GM23338 (cell line): Measurements from ENCODE around the gene MAP3K15. TPM values are rescaled to one million over a fixed set of nuclear protein-coding genes. Genes with fewer than 3 reads are reported as not detected.

ENCODE experiments used
- ATAC-seq: fragments of 200-7000 bp; cut with Tn5 transposase; 3 replicates; pipeline ENCODE4 v1.9.1; 2020
- DNase-seq: peaks from one replicate; pipeline ENCODE4 v3.0.0-alpha.2; 2015; ENCODE audit warnings: low spot score
- H2AFZ ChIP-seq: fragments of 200-600 bp; sonication (generic); 2 replicates; pipeline ENCODE4 v1.8.0; 2016; ENCODE audit warnings: antibody characterized with exemption, mild to moderate bottlenecking, moderate library complexity
- H3F3A ChIP-seq: fragments of 200-600 bp; sonication (generic); replicated peaks from 2 replicates; pipeline ENCODE4 v1.8.0; 2017; ENCODE audit warnings: antibody characterized with exemption, mixed run types, low read depth
- H3K27ac ChIP-seq: fragments of 200-600 bp; sonication (generic); 2 replicates; pipeline ENCODE4 v1.6.1; 2016; ENCODE audit warnings: low read depth
- H3K27me3 ChIP-seq: fragments of 200-600 bp; sonication (generic); 2 replicates; pipeline ENCODE4 v1.8.0; 2016; ENCODE audit warnings: mild to moderate bottlenecking, mixed run types, moderate library complexity; ENCODE audit not compliant: insufficient read depth
- H3K36me3 ChIP-seq: fragments of 200-600 bp; sonication (generic); 2 replicates; pipeline ENCODE4 v1.8.0; 2016; ENCODE audit warnings: mild to moderate bottlenecking; ENCODE audit not compliant: insufficient read depth
- H3K4me1 ChIP-seq: fragments of 200-600 bp; sonication (generic); 2 replicates; pipeline ENCODE4 v1.8.0; 2016; ENCODE audit warnings: mild to moderate bottlenecking, moderate library complexity; ENCODE audit not compliant: insufficient read depth
- H3K4me2 ChIP-seq: fragments of 200-600 bp; sonication (generic); 2 replicates; pipeline ENCODE4 v1.7.1; 2017; ENCODE audit warnings: mixed run types
- H3K4me3 ChIP-seq: fragments of 200-600 bp; sonication (generic); 2 replicates; pipeline ENCODE4 v1.6.1; 2016; ENCODE audit warnings: mixed run types
- H3K79me2 ChIP-seq: fragments of 200-600 bp; sonication (generic); replicated peaks from 2 replicates; pipeline ENCODE4 v1.8.0; 2017; ENCODE audit warnings: mild to moderate bottlenecking; ENCODE audit not compliant: insufficient read depth
- H3K9me2 ChIP-seq: fragments of 200-600 bp; sonication (generic); 2 replicates; pipeline ENCODE4 v1.8.0; 2017; ENCODE audit not compliant: insufficient read depth
- H4K20me1 ChIP-seq: fragments of 200-600 bp; sonication (generic); replicated peaks from 2 replicates; pipeline ENCODE4 v1.8.0; 2017; ENCODE audit warnings: mild to moderate bottlenecking; ENCODE audit not compliant: insufficient read depth
- H3K27ac Mint-ChIP-seq: 2 replicates; pipeline ENCODE4 v1.8.0; 2020; ENCODE audit warnings: inconsistent platforms, mild to moderate bottlenecking, moderate library complexity, mixed read lengths
- H3K27me3 Mint-ChIP-seq: 3 replicates; pipeline ENCODE4 v1.8.0; 2022; ENCODE audit warnings: low read depth, mild to moderate bottlenecking, moderate library complexity, mixed read lengths, inconsistent platforms; ENCODE audit not compliant: insufficient read depth, poor library complexity
- H3K36me3 Mint-ChIP-seq: 3 replicates; pipeline ENCODE4 v1.8.0; 2021; ENCODE audit warnings: low read depth, mild to moderate bottlenecking, inconsistent platforms, moderate library complexity, mixed read lengths
- H3K4me1 Mint-ChIP-seq: 3 replicates; pipeline ENCODE4 v1.8.0; 2020; ENCODE audit warnings: mild to moderate bottlenecking, inconsistent platforms, mixed read lengths
- H3K4me3 Mint-ChIP-seq: 3 replicates; pipeline ENCODE4 v1.8.0; 2021; ENCODE audit warnings: moderate library complexity, mild to moderate bottlenecking, inconsistent platforms, mixed read lengths
- H3K9me3 Mint-ChIP-seq: 3 replicates; pipeline ENCODE4 v1.8.0; 2020; ENCODE audit warnings: moderate library complexity, mild to moderate bottlenecking, inconsistent platforms, mixed read lengths
- CREB1 ChIP-seq: fragments of 250-450 bp; sonication (Bioruptor Pico); IDR thresholded peaks from 2 replicates; pipeline ENCODE4 v1.5.0; 2020; ENCODE audit warnings: low read depth, mild to moderate bottlenecking, moderate library complexity
- CTCF ChIP-seq, 2 experiments: fragments of 200-600 bp in 1 of 2; sonication (generic) in 1 of 2; conservative IDR thresholded peaks; 2 replicates each; pipeline versions ENCODE4 v1.5.1 to v1.6.1; 2016 to 2017; ENCODE audit warnings: antibody characterized with exemption in 2 of 2, low read depth in 2 of 2, mild to moderate bottlenecking in 2 of 2, moderate library complexity in 1 of 2
- ETS1 ChIP-seq: IDR thresholded peaks from 2 replicates; pipeline ENCODE4 v1.6.1; 2016; ENCODE audit warnings: antibody characterized with exemption
- EZH2 ChIP-seq: fragments of 200-600 bp; sonication (generic); IDR thresholded peaks from one replicate; pipeline ENCODE4 v1.8.0; 2017; ENCODE audit warnings: antibody characterized with exemption, mild to moderate bottlenecking, low read depth; ENCODE audit not compliant: unreplicated experiment
- EZH2phosphoT487 ChIP-seq: fragments of 200-600 bp; sonication (generic); IDR thresholded peaks from one replicate; pipeline ENCODE4 v1.8.1; 2018; ENCODE audit warnings: antibody characterized with exemption; ENCODE audit not compliant: unreplicated experiment
- JUNB ChIP-seq: IDR thresholded peaks from one replicate; pipeline ENCODE4 v1.6.1; 2016; ENCODE audit warnings: antibody characterized with exemption; ENCODE audit not compliant: unreplicated experiment
- NANOG ChIP-seq: IDR thresholded peaks from 2 replicates; pipeline ENCODE4 v1.6.1; 2016; ENCODE audit warnings: antibody characterized with exemption, borderline replicate concordance
- POLR2AphosphoS5 ChIP-seq: IDR thresholded peaks from 2 replicates; pipeline ENCODE4 v1.6.1; 2016; ENCODE audit warnings: antibody characterized with exemption, low read depth
- REST ChIP-seq: IDR thresholded peaks from one replicate; pipeline ENCODE4 v1.6.1; 2018; ENCODE audit warnings: antibody characterized with exemption; ENCODE audit not compliant: unreplicated experiment
- STAT1 ChIP-seq: IDR thresholded peaks from one replicate; pipeline ENCODE4 v1.6.1; 2016; ENCODE audit warnings: antibody characterized with exemption; ENCODE audit not compliant: unreplicated experiment
- ZNF114 ChIP-seq: fragments of 250-450 bp; sonication (Bioruptor Pico); IDR thresholded peaks from 2 replicates; pipeline ENCODE4 v1.5.0; 2020; ENCODE audit warnings: mild to moderate bottlenecking, moderate library complexity
- ZNF331 ChIP-seq: fragments of 250-450 bp; sonication (Bioruptor Pico); IDR thresholded peaks from 2 replicates; pipeline ENCODE4 v1.5.0; 2020; ENCODE audit warnings: low read depth, mild to moderate bottlenecking, moderate library complexity
- ZNF462 ChIP-seq: fragments of 250-450 bp; sonication (Bioruptor Pico); IDR thresholded peaks from 2 replicates; pipeline ENCODE4 v1.5.0; 2020; ENCODE audit warnings: mild to moderate bottlenecking, moderate library complexity
- polyA plus RNA-seq: library from polyadenylated mRNA; unstranded; fragments of >200 nt; fragmentation: Nextera tagmentation; extraction: Ambion mirVana; gene quantifications from 2 replicates; pipeline ENCODE4 v1.2.1, GENCODE V29; 2016
- total RNA-seq: library from RNA; depleted of rRNA; stranded (reverse); fragments of >200 nt; shearing (Covaris generic); gene quantifications from 2 replicates; pipeline ENCODE4 v1.2.3, GENCODE V29; 2014

The MAP3K15 gene
- total and polyA plus RNA-seq, 2 experiments from 2014 or later, result 0.40 to 3.1 TPM

GRCh38 chrX:19555236-19555635, 39.9 kb upstream of the MAP3K15 start:
- Histone ChIP-seq H2AFZ (no peak overlapping the region), H3K4me1 (no peaks in the 10 kb centered on the region), H3K27me3 (no peaks in the 10 kb centered on the region), H3K36me3 (no peaks in the 10 kb centered on the region), H3K4me3 (no peak overlapping the region), H3K4me2 (no peak overlapping the region), H3F3A (no peaks in the 10 kb centered on the region), H3K79me2 (no peaks in the 10 kb centered on the region), H3K27ac (no peak overlapping the region), H3K9me2 (no peaks in the 10 kb centered on the region), H4K20me1 (no peaks in the 10 kb centered on the region)
- Mint-ChIP-seq H3K27ac (no peak overlapping the region), H3K36me3 (no peaks in the 10 kb centered on the region), H3K4me3 (no peak overlapping the region), H3K4me1 (no peaks in the 10 kb centered on the region), H3K9me3 (no peaks in the 10 kb centered on the region), H3K27me3 (peaks cover 3% of the 10 kb centered on the region)
- TF ChIP-seq ZNF462 (CRISPR knock-in tag) (no peak), POLR2AphosphoS5 (no peak), JUNB (no peak), CTCF (conservative IDR thresholded peaks at IDR 0.05; ENCODE audit: low read depth in 2 of 2) (no peak), ZNF114 (no peak), EZH2 (no peak), STAT1 (no peak), CREB1 (no peak), NANOG (no peak), ETS1 (no peak), ZNF331 (CRISPR knock-in tag) (no peak), EZH2phosphoT487 (no peak), REST (no peak)
- ATAC-seq, result no peak
- no peak for DNase-seq
